HPDE6-E6E7 (cell line): ENCODE measurements around the gene RPL11.
"Not testable (repeated sequence)": the region's sequence is repeated elsewhere in the genome, so short reads cannot be mapped to it uniquely, and the experiment has no call there.

Experiments
- DNase-seq: peaks from one replicate; pipeline ENCODE4 v3.0.0; 2011; ENCODE audit warnings: missing footprints; ENCODE audit errors: extremely low spot score

Gene RPL11

DNA sequence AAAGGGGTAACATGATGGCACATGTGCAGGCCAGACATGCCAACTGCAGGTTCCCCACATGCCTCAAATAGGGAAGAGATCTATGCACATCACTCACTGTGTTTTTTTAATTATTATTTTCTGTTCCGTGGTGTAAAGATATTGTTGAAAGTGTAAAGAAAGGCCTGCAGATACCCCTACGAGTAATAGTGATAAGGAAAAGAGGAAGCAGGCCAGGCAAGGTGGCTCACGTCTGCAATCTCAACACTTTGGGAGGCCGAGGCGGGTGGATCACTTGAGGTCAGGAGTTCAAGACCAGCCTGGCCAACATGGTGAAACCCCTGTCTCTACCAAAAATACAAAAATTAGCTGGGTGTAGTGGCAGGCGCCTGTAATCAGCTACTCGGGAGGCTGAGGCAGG is 6.4 kb upstream of the RPL11 start:
- DNase-seq = not testable (repeated sequence)

GRCh38 chr1:23687680-23688079 is 3.9 kb upstream of the RPL11 start:
- DNase-seq = not testable (repeated sequence)

DNA sequence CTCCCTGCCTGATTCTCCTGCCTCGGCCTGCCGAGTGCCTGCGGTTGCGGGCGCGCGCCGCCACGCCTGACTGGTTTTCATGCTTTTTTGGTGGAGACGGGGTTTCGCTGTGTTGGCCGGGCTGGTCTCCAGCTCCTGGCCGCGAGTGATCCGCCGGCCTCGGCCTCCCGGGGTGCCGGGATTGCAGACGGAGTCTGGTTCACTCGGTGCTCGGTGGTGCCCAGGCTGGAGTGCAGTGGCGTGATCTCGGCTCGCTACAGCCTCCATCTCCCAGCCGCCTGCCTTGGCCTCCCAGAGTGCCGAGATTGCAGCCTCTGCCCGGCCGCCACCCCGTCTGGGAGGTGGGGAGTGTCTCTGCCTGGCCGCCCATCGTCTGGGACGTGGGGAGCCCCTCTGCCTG is 3.3 kb upstream of the RPL11 start:
- not testable (repeated sequence) for DNase-seq

DNA sequence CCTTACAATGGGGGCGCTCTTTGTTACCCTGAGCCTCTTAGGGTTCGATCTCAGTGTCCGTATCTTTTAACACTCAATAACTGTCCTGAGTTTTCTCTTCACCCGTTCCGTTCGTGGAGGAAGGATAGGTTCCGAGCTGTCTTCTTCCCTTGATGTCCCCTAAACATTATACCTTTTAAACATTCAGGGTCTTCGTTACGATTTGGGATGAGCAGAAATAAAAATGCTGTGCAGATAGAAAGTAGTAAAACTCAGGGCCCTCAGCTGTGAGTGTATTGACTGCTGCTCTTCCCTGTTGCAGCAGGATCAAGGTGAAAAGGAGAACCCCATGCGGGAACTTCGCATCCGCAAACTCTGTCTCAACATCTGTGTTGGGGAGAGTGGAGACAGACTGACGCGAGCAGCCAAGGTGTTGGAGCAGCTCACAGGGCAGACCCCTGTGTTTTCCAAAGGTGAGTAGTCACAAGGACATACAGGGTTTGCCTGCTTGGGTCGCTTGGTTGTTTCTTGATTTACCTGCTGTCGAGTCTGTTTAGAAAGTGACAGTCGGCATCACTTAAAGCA is 784 bp downstream of the RPL11 start:
- no peak for DNase-seq

- no peak for DNase-seq
Measured at GRCh38 chr1:23693599-23693998, 2.0 kb downstream of the RPL11 start.

GRCh38 chr1:23694371-23694770 is 2.8 kb downstream of the RPL11 start:
- no peak for DNase-seq

DNA sequence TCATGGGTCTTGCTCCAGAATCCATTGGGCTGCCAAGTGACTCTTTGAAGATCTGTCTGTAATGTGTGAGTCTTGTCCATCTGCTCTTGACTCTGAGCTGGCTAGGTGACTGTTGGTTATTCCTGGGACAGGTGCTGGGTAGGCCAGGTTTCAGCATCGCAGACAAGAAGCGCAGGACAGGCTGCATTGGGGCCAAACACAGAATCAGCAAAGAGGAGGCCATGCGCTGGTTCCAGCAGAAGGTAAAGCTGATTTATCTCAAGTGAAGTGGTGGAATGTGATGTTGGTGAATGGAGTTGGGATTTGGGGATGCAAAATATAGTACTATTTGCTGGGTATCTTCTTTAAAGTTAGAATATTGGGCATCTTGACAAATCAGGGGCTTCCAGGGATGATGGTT is 4.1 kb downstream of the RPL11 start:
- no peak for DNase-seq

GRCh38 chr1:23696335-23696989 is 4.9 kb downstream of the RPL11 start:
- no peak for DNase-seq

GRCh38 chr1:23698466-23698865 is 6.9 kb downstream of the RPL11 start:
- DNase-seq = no peak

DNA sequence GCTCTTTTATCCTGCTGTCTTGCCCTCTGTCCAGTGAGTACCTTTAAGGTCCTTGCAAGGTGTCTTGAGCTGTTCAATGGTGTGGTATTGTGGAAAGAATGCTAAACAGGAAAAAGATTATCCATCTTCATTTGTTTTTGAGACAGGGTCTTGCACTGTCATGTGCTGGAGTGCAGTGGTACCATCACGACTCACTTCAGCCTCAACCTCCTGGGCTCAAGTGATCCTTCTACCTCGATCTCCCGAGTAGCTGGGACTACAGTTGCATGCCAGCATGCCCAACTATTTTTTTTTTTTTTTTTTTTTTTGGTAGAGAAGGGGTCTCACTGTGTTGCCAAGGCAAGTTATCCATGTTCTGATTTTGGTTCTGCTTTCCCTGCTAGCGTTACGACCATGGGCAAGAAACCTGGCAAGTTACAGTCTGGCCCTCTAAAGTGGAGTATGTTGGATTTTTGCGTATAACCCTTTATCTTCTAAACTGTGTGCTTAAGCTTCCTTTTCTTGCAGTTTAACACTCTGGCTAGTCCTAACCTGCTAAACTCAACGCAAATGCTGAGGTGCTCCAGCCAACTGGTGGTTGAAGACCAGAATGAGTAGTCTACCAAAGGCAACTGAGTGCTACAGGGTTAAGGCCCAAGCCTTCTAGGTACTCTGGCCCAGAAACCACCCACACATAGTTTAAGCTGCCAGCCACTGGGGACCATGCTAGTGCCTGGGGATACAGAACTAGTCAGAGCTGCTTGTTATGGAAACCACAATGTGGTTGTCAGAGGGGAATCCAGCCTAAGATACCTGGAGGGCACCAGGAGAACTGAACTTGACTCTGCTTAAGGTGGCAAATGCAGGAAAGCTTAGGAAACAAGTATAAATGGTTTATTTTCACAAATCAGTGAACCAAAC is 7.9 kb downstream of the RPL11 start:
- no peak for DNase-seq

DNA sequence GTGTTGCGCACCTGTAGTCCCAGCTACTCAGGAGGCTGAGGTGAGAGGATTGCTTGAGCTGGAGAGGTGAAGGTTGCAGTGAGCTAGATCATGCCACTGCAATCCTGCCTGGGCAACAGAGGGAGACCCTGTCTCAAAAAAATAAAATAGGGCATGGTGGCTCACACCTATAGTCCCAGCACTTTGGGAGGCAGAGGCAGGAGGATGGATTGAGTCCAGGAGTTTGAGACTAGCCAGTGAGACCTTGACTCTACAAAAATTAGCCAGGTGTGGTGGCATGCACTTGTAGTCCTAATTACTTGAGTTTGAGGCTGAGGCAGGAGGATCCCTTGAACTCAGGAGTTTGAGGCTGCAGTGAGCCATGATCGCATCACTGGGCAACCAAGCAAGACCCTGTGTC is 9.7 kb downstream of the RPL11 start:
- no peak for DNase-seq

GRCh38 chr1:23701996-23702395 is 10.4 kb downstream of the RPL11 start:
- no peak for DNase-seq

GRCh38 chr1:23704834-23705495 is 13.4 kb downstream of the RPL11 start:
- no peak for DNase-seq

- no peak for DNase-seq
Measured at GRCh38 chr1:23709229-23709628, 17.6 kb downstream of the RPL11 start.

DNA sequence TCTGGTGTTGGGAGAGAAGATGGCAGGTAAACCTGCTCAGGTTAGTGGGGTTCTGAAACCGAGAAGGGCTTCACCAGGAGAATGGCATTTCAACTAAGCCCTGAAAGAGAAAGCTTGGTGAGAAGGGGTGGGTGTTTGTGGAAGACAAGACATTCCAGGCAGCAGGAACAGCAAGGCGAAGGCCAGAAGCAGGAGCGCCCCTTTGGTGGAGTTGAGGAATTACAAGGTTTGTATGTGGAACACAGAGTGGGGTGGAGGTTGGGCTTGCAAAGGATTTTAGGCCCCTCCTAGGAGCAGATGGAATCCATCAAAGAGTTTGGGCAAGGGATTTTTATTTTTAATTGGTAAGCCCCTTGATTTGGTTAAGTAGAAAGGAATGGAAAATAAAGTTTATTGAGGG is 26.9 kb downstream of the RPL11 start:
- DNase-seq = peak; percentile 26

DNA sequence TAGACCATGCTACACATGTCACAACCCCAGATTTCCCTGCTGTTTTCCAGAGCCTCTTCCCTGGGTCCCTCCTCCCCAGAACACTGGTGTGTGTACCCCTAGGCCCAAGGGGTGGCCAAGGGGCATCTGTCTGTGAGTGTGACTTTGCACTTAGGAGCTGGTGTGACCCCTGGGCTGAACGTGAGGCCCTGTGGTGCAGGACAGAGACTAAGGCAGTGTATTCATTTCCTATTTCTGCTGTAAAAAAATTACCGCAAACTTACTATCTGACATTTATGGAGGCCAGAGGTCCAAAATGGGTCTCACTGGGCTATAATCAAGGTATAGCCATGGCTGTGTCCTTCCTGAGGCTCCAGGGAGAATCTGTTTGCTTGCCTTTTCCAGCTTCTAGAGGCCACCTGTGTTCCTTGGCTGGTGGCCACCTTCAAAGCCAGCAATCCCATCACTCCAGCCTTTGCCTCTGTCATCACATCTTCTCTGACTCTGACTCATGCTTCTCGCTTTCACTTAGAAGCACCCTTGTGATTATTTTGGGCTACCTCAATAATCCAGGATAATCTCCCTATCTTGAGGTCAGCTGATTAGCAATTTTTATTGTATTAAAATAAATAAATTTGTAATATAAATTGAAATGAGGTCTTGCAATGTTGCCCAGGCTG is 27.7 kb downstream of the RPL11 start:
- no peak for DNase-seq

- DNase-seq = no peak
Measured at GRCh38 chr1:23720256-23720995, 28.8 kb downstream of the RPL11 start.

GRCh38 chr1:23722652-23723051 is 31.0 kb downstream of the RPL11 start:
- DNase-seq = no peak

DNA sequence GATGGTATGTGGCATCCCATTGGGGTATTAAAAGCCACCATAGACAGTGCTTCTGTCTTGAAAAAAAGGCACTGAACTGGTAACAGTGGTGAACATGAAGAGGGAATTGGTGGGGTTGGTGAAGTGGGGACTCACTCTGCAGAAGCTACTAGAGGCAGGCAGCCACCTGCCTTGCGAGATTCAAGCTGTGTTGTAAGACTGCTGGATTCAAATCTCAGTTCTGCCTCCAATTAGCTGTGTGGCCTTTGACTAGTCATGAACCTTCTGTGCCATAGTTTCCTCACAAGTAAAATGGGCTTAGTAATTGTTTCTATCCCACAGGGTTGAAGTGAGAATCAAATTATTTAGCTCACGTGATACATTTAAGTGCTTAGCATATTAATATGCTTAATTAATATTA is 35.1 kb downstream of the RPL11 start:
- DNase-seq = no peak

DNA sequence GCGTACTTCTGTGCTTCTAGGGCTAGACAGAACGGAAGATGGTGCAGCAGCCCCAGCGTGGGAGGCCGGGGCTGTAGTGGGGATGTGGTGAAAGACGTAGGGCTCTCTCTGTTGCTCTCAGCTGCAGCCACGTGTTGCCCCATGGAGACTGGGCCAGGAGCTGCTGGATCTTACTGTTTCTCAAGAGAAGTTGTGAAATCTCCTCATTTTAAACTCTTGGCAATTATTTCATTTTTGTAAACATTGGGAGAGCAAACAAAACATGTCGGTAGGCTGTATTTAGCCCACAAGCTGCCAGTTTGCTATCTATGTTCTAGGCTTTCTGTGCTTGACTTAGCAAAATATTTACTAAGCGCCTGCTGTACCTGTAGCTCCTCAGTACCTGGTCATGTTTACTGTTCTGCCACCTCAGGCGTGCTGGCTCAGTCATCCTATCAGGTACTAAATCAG is 35.8 kb downstream of the RPL11 start:
- DNase-seq = no peak
